HEK293 (cell line): ENCODE measurements around the gene TARBP1.
A peak's percentile ranks its signal among the peaks of the same experiment; 100 is the strongest.

Experiments used
- CTCF ChIA-PET: fragments of 350-600 bp; formaldehyde crosslinking; extraction: SDS; loops from one replicate; lab custom pipeline; 2021; ENCODE audit warnings: antibody characterized with exemption; lab: Yijun Ruan, JAX
- POLR2A ChIA-PET: fragments of 300-600 bp; formaldehyde crosslinking; extraction: SDS; loops from one replicate; lab custom pipeline; 2020; ENCODE audit warnings: antibody characterized with exemption, inconsistent platforms; lab: Yijun Ruan, JAX
- H3K27ac ChIP-seq: fragments of 200-500 bp; sonication (Bioruptor generic); 2 replicates; pipeline ENCODE4 v1.5.1; 2014; ENCODE audit warnings: low read depth, low read length, control low read depth, inconsistent platforms; ENCODE audit errors: extremely low read depth
- H3K36me3 ChIP-seq, 2 experiments: fragments of 200-500 bp in 1 of 2; sonication (Bioruptor generic) in 1 of 2; 1 replicate in 1 of 2; 2 replicates in 1 of 2; pipeline ENCODE4 v1.5.1; 2014 to 2017; ENCODE audit warnings: inconsistent platforms in 2 of 2, low read length in 2 of 2; ENCODE audit not compliant: control insufficient read depth in 2 of 2, insufficient read depth in 1 of 2
- H3K4me1 ChIP-seq: fragments of 200-500 bp; sonication (Bioruptor generic); 2 replicates; pipeline ENCODE4 v1.5.1; 2014; ENCODE audit warnings: mild to moderate bottlenecking, low read length, inconsistent platforms; ENCODE audit not compliant: control insufficient read depth, insufficient read depth
- H3K4me3 ChIP-seq: 2 replicates; pipeline ENCODE4 v1.5.1; 2011; ENCODE audit warnings: low read depth, mild to moderate bottlenecking, control low read depth, low read length, moderate library complexity
- H3K9me3 ChIP-seq: fragments of 200-500 bp; sonication (Bioruptor generic); 2 replicates; pipeline ENCODE4 v1.5.1; 2014; ENCODE audit warnings: low read depth, low read length, inconsistent platforms; ENCODE audit not compliant: control insufficient read depth, insufficient read depth
- GLI2 ChIP-seq: fragments of 450-650 bp; formaldehyde crosslinking; IDR thresholded peaks from 2 replicates; pipeline ENCODE4; 2017; ENCODE audit warnings: missing biosample characterization, missing genetic modification characterization, low read depth, borderline replicate concordance
- IKZF3 ChIP-seq: fragments of 450-650 bp; IDR thresholded peaks from 2 replicates; pipeline ENCODE4 v1.5.0; 2018; ENCODE audit warnings: missing biosample characterization, mild to moderate bottlenecking, missing genetic modification characterization, moderate library complexity
- SCRT1 ChIP-seq: fragments of 450-650 bp; formaldehyde crosslinking; IDR thresholded peaks from 2 replicates; pipeline ENCODE4 v1.5.1; 2016; ENCODE audit warnings: missing biosample characterization, missing genetic modification characterization, borderline replicate concordance
- SCRT2 ChIP-seq: fragments of 450-650 bp; formaldehyde crosslinking; IDR thresholded peaks from 2 replicates; pipeline ENCODE4 v1.5.1; 2016; ENCODE audit warnings: missing biosample characterization, missing genetic modification characterization
- SP7 ChIP-seq: fragments of 450-650 bp; formaldehyde crosslinking; IDR thresholded peaks from 2 replicates; pipeline ENCODE4 v1.5.1; 2016; ENCODE audit warnings: missing biosample characterization, missing genetic modification characterization
- ZBTB1 ChIP-seq: fragments of 450-650 bp; formaldehyde crosslinking; IDR thresholded peaks from 2 replicates; pipeline ENCODE4 v1.5.1; 2016; ENCODE audit warnings: missing biosample characterization, missing genetic modification characterization
- ZBTB10 ChIP-seq: fragments of 450-650 bp; formaldehyde crosslinking; IDR thresholded peaks from 2 replicates; pipeline ENCODE4 v1.5.1; 2016; ENCODE audit warnings: missing biosample characterization, missing genetic modification characterization
- ZNF184 ChIP-seq: fragments of 450-650 bp; IDR thresholded peaks from 2 replicates; pipeline ENCODE4 v1.5.1; 2018; ENCODE audit warnings: missing biosample characterization, mild to moderate bottlenecking, missing genetic modification characterization
- ZNF239 ChIP-seq: fragments of 450-650 bp; formaldehyde crosslinking; IDR thresholded peaks from 2 replicates; pipeline ENCODE4 v1.5.1; 2016; ENCODE audit warnings: missing biosample characterization, missing genetic modification characterization
- ZNF433 ChIP-seq: fragments of 450-650 bp; formaldehyde crosslinking; IDR thresholded peaks from 2 replicates; pipeline ENCODE4 v1.5.1; 2016; ENCODE audit warnings: missing biosample characterization, missing genetic modification characterization, low read depth
- ZNF529 ChIP-seq: fragments of 450-650 bp; formaldehyde crosslinking; IDR thresholded peaks from 2 replicates; pipeline ENCODE4 v1.5.1; 2017; ENCODE audit warnings: missing genetic modification characterization, missing biosample characterization; ENCODE audit not compliant: insufficient replicate concordance
- ZNF660 ChIP-seq: fragments of 450-650 bp; IDR thresholded peaks from 2 replicates; pipeline ENCODE4 v1.5.1; 2018; ENCODE audit warnings: missing biosample characterization, mild to moderate bottlenecking, missing genetic modification characterization
- ZNF677 ChIP-seq: fragments of 450-650 bp; IDR thresholded peaks from 2 replicates; pipeline ENCODE4 v1.5.0; 2018; ENCODE audit warnings: missing biosample characterization, mild to moderate bottlenecking, missing genetic modification characterization, moderate library complexity
- ZNF76 ChIP-seq: fragments of 450-650 bp; formaldehyde crosslinking; IDR thresholded peaks from 2 replicates; pipeline ENCODE4; 2016; ENCODE audit warnings: low read depth, missing biosample characterization, missing genetic modification characterization, borderline replicate concordance
- ZSCAN4 ChIP-seq: fragments of 450-650 bp; formaldehyde crosslinking; IDR thresholded peaks from 2 replicates; pipeline ENCODE4 v1.5.1; 2017; ENCODE audit warnings: missing biosample characterization, missing genetic modification characterization
- TF ChIP-seq, protein P1 (sequence below): fragments of 450-650 bp; formaldehyde crosslinking; IDR thresholded peaks from 2 replicates; pipeline ENCODE4 v1.5.1; 2016; ENCODE audit warnings: missing biosample characterization, missing genetic modification characterization
- TF ChIP-seq, protein P2 (sequence below): fragments of 450-650 bp; IDR thresholded peaks from 2 replicates; pipeline ENCODE4 v1.5.1; 2018; ENCODE audit warnings: missing biosample characterization, mild to moderate bottlenecking, missing genetic modification characterization

Gene TARBP1

GRCh38 chr1:234413990-234414389 lies 65.0 kb downstream of the TARBP1 start (continued):
- no peak for TF ChIP-seq ZNF433 (tag by site-specific recombination)

DNA sequence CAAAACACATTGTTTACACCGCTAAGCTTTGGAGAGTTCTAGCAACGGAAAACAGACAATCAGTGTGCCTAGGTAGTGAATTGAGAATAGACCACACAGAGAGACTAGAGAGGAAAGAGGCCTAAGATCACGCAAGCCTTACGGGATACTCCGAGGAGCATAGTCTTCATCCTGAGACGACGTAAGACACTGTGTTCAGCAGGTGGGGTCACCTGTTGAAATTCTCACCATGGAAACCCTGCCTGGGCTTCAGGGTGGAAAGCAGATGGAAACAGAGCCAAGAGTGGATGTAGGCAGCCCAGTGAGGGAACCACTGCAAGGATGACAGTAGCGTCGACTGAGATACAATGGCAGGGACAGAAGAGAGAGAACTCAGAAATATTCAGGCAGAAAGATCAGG lies 65.5 kb downstream of the TARBP1 start:
- POLR2A ChIA-PET: no interaction called here

GRCh38 chr1:234412830-234413229 lies 66.1 kb downstream of the TARBP1 start:
- ChIA-PET CTCF (interaction anchor here (0.9 kb wide), 1 partner anchor 298 kb away, joined by 3 read pairs; no protein-coding TSS in a partner anchor), POLR2A (interaction anchor here (0.7 kb wide), 1 partner anchor 30 kb away, joined by 3 read pairs; no protein-coding TSS in a partner anchor)
- Histone ChIP-seq H3K4me3 (no peak overlapping the region), H3K9me3 (no peaks in the 10 kb centered on the region), H3K4me1 (no peaks in the 10 kb centered on the region), H3K36me3 (peaks cover 48% of the 10 kb centered on the region in 2 experiments), H3K27ac (no peak overlapping the region)
- TF ChIP-seq IKZF3 (tag by site-specific recombination) (no peak), ZNF76 (tag by site-specific recombination) (no peak), ZNF529 (tag by site-specific recombination) (no peak), SP7 (tag by site-specific recombination) (no peak), ZNF660 (no peak), ZSCAN4 (no peak), ZNF239 (tag by site-specific recombination) (no peak), ZBTB1 (tag by site-specific recombination) (no peak), ZBTB10 (tag by site-specific recombination) (no peak), GLI2 (tag by site-specific recombination) (no peak), ZNF184 (no peak)
- TF ChIP-seq, protein P1, sequence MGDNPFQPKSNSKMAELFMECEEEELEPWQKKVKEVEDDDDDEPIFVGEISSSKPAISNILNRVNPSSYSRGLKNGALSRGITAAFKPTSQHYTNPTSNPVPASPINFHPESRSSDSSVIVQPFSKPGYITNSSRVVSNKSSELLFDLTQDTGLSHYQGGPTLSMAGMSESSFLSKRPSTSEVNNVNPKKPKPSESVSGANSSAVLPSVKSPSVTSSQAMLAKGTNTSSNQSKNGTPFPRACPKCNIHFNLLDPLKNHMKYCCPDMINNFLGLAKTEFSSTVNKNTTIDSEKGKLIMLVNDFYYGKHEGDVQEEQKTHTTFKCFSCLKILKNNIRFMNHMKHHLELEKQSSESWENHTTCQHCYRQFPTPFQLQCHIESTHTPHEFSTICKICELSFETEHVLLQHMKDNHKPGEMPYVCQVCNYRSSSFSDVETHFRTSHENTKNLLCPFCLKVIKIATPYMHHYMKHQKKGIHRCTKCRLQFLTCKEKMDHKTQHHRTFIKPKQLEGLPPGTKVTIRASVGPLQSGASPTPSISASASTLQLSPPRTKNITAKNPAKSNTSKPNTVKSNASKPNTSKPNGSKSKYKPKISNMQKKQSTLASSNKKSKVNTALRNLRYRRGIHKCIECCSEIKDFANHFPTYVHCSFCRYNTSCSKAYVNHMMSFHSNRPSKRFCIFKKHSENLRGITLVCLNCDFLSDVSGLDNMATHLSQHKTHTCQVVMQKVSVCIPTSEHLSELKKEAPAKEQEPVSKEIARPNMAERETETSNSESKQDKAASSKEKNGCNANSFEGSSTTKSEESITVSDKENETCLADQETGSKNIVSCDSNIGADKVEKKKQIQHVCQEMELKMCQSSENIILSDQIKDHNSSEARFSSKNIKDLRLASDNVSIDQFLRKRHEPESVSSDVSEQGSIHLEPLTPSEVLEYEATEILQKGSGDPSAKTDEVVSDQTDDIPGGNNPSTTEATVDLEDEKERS: no peak
- TF ChIP-seq, protein P2, sequence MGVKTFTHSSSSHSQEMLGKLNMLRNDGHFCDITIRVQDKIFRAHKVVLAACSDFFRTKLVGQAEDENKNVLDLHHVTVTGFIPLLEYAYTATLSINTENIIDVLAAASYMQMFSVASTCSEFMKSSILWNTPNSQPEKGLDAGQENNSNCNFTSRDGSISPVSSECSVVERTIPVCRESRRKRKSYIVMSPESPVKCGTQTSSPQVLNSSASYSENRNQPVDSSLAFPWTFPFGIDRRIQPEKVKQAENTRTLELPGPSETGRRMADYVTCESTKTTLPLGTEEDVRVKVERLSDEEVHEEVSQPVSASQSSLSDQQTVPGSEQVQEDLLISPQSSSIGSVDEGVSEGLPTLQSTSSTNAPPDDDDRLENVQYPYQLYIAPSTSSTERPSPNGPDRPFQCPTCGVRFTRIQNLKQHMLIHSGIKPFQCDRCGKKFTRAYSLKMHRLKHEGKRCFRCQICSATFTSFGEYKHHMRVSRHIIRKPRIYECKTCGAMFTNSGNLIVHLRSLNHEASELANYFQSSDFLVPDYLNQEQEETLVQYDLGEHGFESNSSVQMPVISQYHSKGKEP (tag by site-specific recombination): no peak

More for the DNA sequence above, 65.5 kb downstream of the TARBP1 start:
- Histone ChIP-seq H3K9me3 (no peaks in the 10 kb centered on the region), H3K4me1 (no peaks in the 10 kb centered on the region), H3K4me3 (no peak overlapping the region), H3K36me3 (peaks cover 50 to 52% of the 10 kb centered on the region in 2 experiments), H3K27ac (no peak overlapping the region)
- TF ChIP-seq SCRT2 (tag by site-specific recombination) (peak; percentile 95), ZNF677 (tag by site-specific recombination) (no peak), SCRT1 (tag by site-specific recombination) (peak; percentile 99)
- CTCF ChIA-PET: interaction anchor here (0.9 kb wide), 1 partner anchor 299 kb away, joined by 3 read pairs; no protein-coding TSS in a partner anchor
